Activated CD8-positive, alpha-beta memory T cell treated with anti-CD3 and anti-CD28 coated beads for 1 hour (primary cell): ENCODE results near the gene PLCH2.

Experiments used
- DNase-seq, 2 donors: peaks; one replicate each; pipeline ENCODE4 v3.0.0-alpha.2; 2020; ENCODE audit warnings: low read depth in 1 of 2; ENCODE audit errors: extremely low read depth in 1 of 2

PLCH2 gene

GRCh38 chr1:2477791-2478499 is 1.9 kb downstream of the PLCH2 start:
- no peak for DNase-seq

- no peak for DNase-seq
These were observed 3.1 kb downstream of the PLCH2 start for GRCh38 chr1:2479186-2479585.

- no peak for DNase-seq
These were observed 3.5 kb downstream of the PLCH2 start for GRCh38 chr1:2479618-2480017.

GRCh38 chr1:2480236-2480985 is 4.3 kb downstream of the PLCH2 start:
- DNase-seq, result no peak

- DNase-seq, result no peak
These were observed 4.9 kb downstream of the PLCH2 start for GRCh38 chr1:2480986-2481364.

GRCh38 chr1:2481885-2482284 is 5.8 kb downstream of the PLCH2 start:
- DNase-seq, result no peak

GRCh38 chr1:2482588-2482987 is 6.5 kb downstream of the PLCH2 start:
- DNase-seq, result no peak

- DNase-seq, result no peak
These were observed 6.9 kb downstream of the PLCH2 start for GRCh38 chr1:2483026-2483425.

- DNase-seq, result no peak
These were observed 7.9 kb downstream of the PLCH2 start for GRCh38 chr1:2483970-2484369.

GRCh38 chr1:2486041-2486440 is 10.0 kb downstream of the PLCH2 start:
- no peak for DNase-seq

GRCh38 chr1:2486558-2486957 is 10.5 kb downstream of the PLCH2 start:
- DNase-seq, result no peak

GRCh38 chr1:2488688-2489087 is 12.6 kb downstream of the PLCH2 start:
- DNase-seq, result no peak

GRCh38 chr1:2489615-2490014 is 13.5 kb downstream of the PLCH2 start:
- no peak for DNase-seq

- DNase-seq, result no peak
These were observed 16.0 kb downstream of the PLCH2 start for GRCh38 chr1:2492091-2492490.

GRCh38 chr1:2493218-2493617 is 17.1 kb downstream of the PLCH2 start:
- DNase-seq, result no peak

GRCh38 chr1:2493691-2494322 is 17.7 kb downstream of the PLCH2 start:
- no peak for DNase-seq

GRCh38 chr1:2494323-2494693 is 18.2 kb downstream of the PLCH2 start:
- DNase-seq, result no peak

- DNase-seq, result no peak
These were observed 18.9 kb downstream of the PLCH2 start for GRCh38 chr1:2495026-2495425.

- DNase-seq, result no peak
These were observed 19.5 kb downstream of the PLCH2 start for GRCh38 chr1:2495546-2495945.

GRCh38 chr1:2496087-2496622 is 20.1 kb downstream of the PLCH2 start:
- no peak for DNase-seq

GRCh38 chr1:2496746-2497145 is 20.7 kb downstream of the PLCH2 start:
- no peak for DNase-seq

- no peak for DNase-seq
These were observed 21.8 kb downstream of the PLCH2 start for GRCh38 chr1:2497891-2498290.
